Measurements from ENCODE around the gene ACTL10. TPM values are rescaled to one million over a fixed set of nuclear protein-coding genes. Genes with fewer than 3 reads are reported as not detected.

The ACTL10 gene
- total and polyA plus RNA-seq, 2 of the 4 experiments (the other 2 are of a cell fraction) = 0.18 to 0.43 TPM

DNA sequence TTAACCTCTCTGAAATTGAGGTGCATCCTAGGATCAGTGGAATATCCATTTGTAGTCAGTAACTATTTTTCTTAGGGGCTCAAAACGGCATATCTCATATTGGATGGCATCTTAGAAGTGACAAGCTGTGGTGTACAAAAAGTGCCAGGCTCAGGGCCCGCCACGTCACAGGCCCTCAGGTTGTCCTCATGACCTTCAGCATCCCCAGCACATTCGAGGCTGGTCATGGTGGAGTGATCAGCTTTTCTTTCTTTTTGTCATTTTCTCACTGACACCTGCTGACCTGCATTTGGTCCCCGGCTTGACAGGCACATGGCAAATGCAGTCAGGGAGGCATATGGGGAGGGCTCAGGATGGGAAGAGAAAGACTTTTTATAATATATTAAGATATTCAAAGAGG, 26.5 kb downstream of the ACTL10 start:
- no CpG with 5 or more reads among the region's 5 CpGs for WGBS, 2 experiments (ENCODE audit: extremely low coverage in 2 of 2, insufficient read length in 1 of 2)
- Histone ChIP-seq H3K9ac (ENCODE audit: low read depth, low read length) (no peak overlapping the region), H3K4me2 (ENCODE audit: low read depth, low read length) (no peak overlapping the region), H3K79me1 (ENCODE audit: low read depth in 1 of 2, low read length in 2 of 2) (no peaks in the 10 kb centered on the region), H4K5ac (ENCODE audit: low read depth, low read length) (no peak overlapping the region), H4K8ac (ENCODE audit: low read depth in 2 of 2, low read length in 2 of 2) (no peak overlapping the region), H4K20me1 (ENCODE audit: insufficient read depth, low read length) (no peaks in the 10 kb centered on the region), H3K23ac (ENCODE audit: low read depth, low read length) (no peak overlapping the region), H3K14ac (replicated peaks; ENCODE audit: low read depth, low read length) (no peak overlapping the region), H2AFZ (replicated peaks; ENCODE audit: low read length, poor library complexity) (no peak overlapping the region), H2BK20ac (ENCODE audit: low read depth, low read length) (no peak overlapping the region), H3K56ac (ENCODE audit: extremely low read depth, insufficient read depth, low read length) (no peak overlapping the region), H3K9me3 (ENCODE audit: control insufficient read depth, insufficient read depth, low read length) (no peaks in the 10 kb centered on the region), H3K4me1 (ENCODE audit: control insufficient read depth, insufficient read depth, low read length) (no peaks in the 10 kb centered on the region), H2BK15ac (ENCODE audit: low read depth, low read length) (no peak overlapping the region), H3K27me3 (ENCODE audit: control insufficient read depth, insufficient read depth, low read length) (no peaks in the 10 kb centered on the region), H4K91ac (ENCODE audit: insufficient read depth, low read depth, low read length) (no peak overlapping the region), H3K36me3 (ENCODE audit: control insufficient read depth, insufficient read depth, low read length) (no peaks in the 10 kb centered on the region), H2AK5ac (ENCODE audit: low read depth, low read length) (no peak overlapping the region), H3K18ac (ENCODE audit: low read depth, low read length) (no peak overlapping the region), H2BK120ac (ENCODE audit: low read depth, low read length) (no peak overlapping the region), H3K9me1 (ENCODE audit: insufficient read depth, low read length) (0 out of 2 replicates have a peak, but pooled peaks cover 2% of the 10 kb centered on the region), H3K4ac (ENCODE audit: low read depth, low read length) (no peak overlapping the region), H2BK5ac (ENCODE audit: low read depth, low read length, poor library complexity, severe bottlenecking) (no peak overlapping the region), H2AK9ac (replicated peaks; ENCODE audit: low read depth, low read length, poor library complexity) (no peak overlapping the region), H3K4me3 (ENCODE audit: insufficient read depth, low read depth, low read length) (no peak overlapping the region), H3K27ac (ENCODE audit: insufficient read depth, low read length) (no peak overlapping the region)
- intact Hi-C loops (cut with micrococcal nuclease) = no loop called here
- dilution Hi-C loops (cut with HindIII; ENCODE audit: low sequenced_read_pairs, unreplicated experiment) = no loop called here
- POLR2A ChIA-PET (ENCODE audit: unreplicated experiment) = no interaction called here
- no peak for DNase-seq
- in situ Hi-C loops (cut with MboI; ENCODE audit: low sequenced_read_pairs) = no loop called here
- no TSS peak for BruUV-seq (replicated peaks)
- no peak for ATAC-seq (ENCODE audit: low read depth)
- CTCF ChIA-PET = no interaction called here
- TF ChIP-seq RAD21 (IDR thresholded peaks at IDR 0.05; ENCODE audit: low read length) (no peak), SMC3 (IDR thresholded peaks at IDR 0.05; ENCODE audit: low read depth, low read length) (no peak), BHLHE40 (IDR thresholded peaks at IDR 0.05; ENCODE audit: low read depth, low read length) (no peak), MAZ (IDR thresholded peaks at IDR 0.05; ENCODE audit: borderline replicate concordance, low read depth, low read length) (no peak), NFE2L2 (IDR thresholded peaks at IDR 0.05; ENCODE audit: low read depth, low read length) (no peak), POLR2A (IDR thresholded peaks at IDR 0.05; ENCODE audit: low read depth, low read length) (no peak), MAFK (IDR thresholded peaks at IDR 0.05; ENCODE audit: low read depth, low read length) (no peak), MXI1 (IDR thresholded peaks at IDR 0.05; ENCODE audit: borderline replicate concordance, low read depth, low read length) (no peak), CHD1 (IDR thresholded peaks at IDR 0.05; ENCODE audit: low read depth, low read length) (no peak), FOS (IDR thresholded peaks at IDR 0.05; ENCODE audit: low read depth, low read length) (no peak), RCOR1 (IDR thresholded peaks at IDR 0.05; ENCODE audit: insufficient replicate concordance, low read length) (no peak), CEBPB (IDR thresholded peaks at IDR 0.05; ENCODE audit: low read depth, low read length) (no peak), RFX5 (IDR thresholded peaks at IDR 0.05; ENCODE audit: low read depth, low read length) (no peak)
- TF ChIP-seq, protein P1, sequence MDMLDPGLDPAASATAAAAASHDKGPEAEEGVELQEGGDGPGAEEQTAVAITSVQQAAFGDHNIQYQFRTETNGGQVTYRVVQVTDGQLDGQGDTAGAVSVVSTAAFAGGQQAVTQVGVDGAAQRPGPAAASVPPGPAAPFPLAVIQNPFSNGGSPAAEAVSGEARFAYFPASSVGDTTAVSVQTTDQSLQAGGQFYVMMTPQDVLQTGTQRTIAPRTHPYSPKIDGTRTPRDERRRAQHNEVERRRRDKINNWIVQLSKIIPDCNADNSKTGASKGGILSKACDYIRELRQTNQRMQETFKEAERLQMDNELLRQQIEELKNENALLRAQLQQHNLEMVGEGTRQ (IDR thresholded peaks at IDR 0.05; ENCODE audit: low read depth, low read length) = no peak
- TF ChIP-seq, protein P2, sequence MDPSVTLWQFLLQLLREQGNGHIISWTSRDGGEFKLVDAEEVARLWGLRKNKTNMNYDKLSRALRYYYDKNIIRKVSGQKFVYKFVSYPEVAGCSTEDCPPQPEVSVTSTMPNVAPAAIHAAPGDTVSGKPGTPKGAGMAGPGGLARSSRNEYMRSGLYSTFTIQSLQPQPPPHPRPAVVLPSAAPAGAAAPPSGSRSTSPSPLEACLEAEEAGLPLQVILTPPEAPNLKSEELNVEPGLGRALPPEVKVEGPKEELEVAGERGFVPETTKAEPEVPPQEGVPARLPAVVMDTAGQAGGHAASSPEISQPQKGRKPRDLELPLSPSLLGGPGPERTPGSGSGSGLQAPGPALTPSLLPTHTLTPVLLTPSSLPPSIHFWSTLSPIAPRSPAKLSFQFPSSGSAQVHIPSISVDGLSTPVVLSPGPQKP (IDR thresholded peaks at IDR 0.05; ENCODE audit: borderline replicate concordance, low read depth, low read length) = no peak
- TF ChIP-seq, protein P3, sequence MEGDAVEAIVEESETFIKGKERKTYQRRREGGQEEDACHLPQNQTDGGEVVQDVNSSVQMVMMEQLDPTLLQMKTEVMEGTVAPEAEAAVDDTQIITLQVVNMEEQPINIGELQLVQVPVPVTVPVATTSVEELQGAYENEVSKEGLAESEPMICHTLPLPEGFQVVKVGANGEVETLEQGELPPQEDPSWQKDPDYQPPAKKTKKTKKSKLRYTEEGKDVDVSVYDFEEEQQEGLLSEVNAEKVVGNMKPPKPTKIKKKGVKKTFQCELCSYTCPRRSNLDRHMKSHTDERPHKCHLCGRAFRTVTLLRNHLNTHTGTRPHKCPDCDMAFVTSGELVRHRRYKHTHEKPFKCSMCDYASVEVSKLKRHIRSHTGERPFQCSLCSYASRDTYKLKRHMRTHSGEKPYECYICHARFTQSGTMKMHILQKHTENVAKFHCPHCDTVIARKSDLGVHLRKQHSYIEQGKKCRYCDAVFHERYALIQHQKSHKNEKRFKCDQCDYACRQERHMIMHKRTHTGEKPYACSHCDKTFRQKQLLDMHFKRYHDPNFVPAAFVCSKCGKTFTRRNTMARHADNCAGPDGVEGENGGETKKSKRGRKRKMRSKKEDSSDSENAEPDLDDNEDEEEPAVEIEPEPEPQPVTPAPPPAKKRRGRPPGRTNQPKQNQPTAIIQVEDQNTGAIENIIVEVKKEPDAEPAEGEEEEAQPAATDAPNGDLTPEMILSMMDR (conservative IDR thresholded peaks at IDR 0.05; ENCODE audit: low read depth, low read length) = no peak
